DND-41 (cell line): ENCODE results near the gene SNN.

Source experiments
- ATAC-seq: fragments of 200-7000 bp; cut with Tn5 transposase; 3 replicates; pipeline ENCODE4 v1.9.1; 2021; ENCODE audit warnings: low read depth; ENCODE audit not compliant: insufficient read depth
- DNase-seq: peaks from one replicate; pipeline ENCODE4 v3.0.0-alpha.2; 2020
- H2AFZ ChIP-seq: 2 replicates; pipeline ENCODE4 v1.6.0; 2012; ENCODE audit warnings: low read depth, low read length
- H3K27ac ChIP-seq: 2 replicates; pipeline ENCODE4 v1.5.1; 2012; ENCODE audit warnings: low read length, inconsistent platforms
- H3K27me3 ChIP-seq: fragments of 200-600 bp; sonication (generic); 2 replicates; pipeline ENCODE4 v1.6.0; 2012; ENCODE audit warnings: low read length, mild to moderate bottlenecking, inconsistent platforms; ENCODE audit not compliant: insufficient read depth, poor library complexity
- H3K36me3 ChIP-seq: 2 replicates; pipeline ENCODE4 v1.5.1; 2012; ENCODE audit warnings: low read length, inconsistent platforms; ENCODE audit not compliant: insufficient read depth
- H3K4me1 ChIP-seq: 2 replicates; pipeline ENCODE4 v1.5.1; 2012; ENCODE audit warnings: mild to moderate bottlenecking, low read length; ENCODE audit not compliant: insufficient read depth
- H3K4me2 ChIP-seq: 2 replicates; pipeline ENCODE4 v1.6.0; 2012; ENCODE audit warnings: mild to moderate bottlenecking, moderate library complexity, low read length, inconsistent platforms; ENCODE audit not compliant: insufficient read depth
- H3K4me3 ChIP-seq, 2 experiments: fragments of 200-600 bp in 1 of 2; shearing (Covaris generic) in 1 of 2; 2 replicates each; pipeline ENCODE4 v1.5.1; 2012 to 2016; ENCODE audit warnings: inconsistent platforms in 2 of 2, low read length in 2 of 2, mild to moderate bottlenecking in 2 of 2, low read depth in 1 of 2, moderate library complexity in 1 of 2
- H3K79me2 ChIP-seq: 2 replicates; pipeline ENCODE4 v1.6.0; 2012; ENCODE audit warnings: low read length, inconsistent platforms; ENCODE audit not compliant: insufficient read depth
- H3K9ac ChIP-seq: 2 replicates; pipeline ENCODE4 v1.6.0; 2012; ENCODE audit warnings: low read depth, mild to moderate bottlenecking, inconsistent platforms, low read length, moderate library complexity
- H3K9me3 ChIP-seq: 2 replicates; pipeline ENCODE4 v1.5.1; 2012; ENCODE audit warnings: low read length, moderate library complexity, mild to moderate bottlenecking, inconsistent platforms; ENCODE audit not compliant: insufficient read depth, severe bottlenecking
- H4K20me1 ChIP-seq: 2 replicates; pipeline ENCODE4 v1.6.0; 2012; ENCODE audit warnings: low read length; ENCODE audit not compliant: insufficient read depth
- CTCF ChIP-seq: IDR thresholded peaks from 2 replicates; pipeline ENCODE4 v1.5.1; 2012; ENCODE audit warnings: borderline replicate concordance, low read length, moderate library complexity, mild to moderate bottlenecking; ENCODE audit not compliant: poor library complexity, severe bottlenecking; ENCODE audit errors: extremely low read depth
- EZH2 ChIP-seq: IDR thresholded peaks from 3 replicates; pipeline ENCODE4 v1.6.1; 2012; ENCODE audit warnings: borderline replicate concordance, low read depth, mild to moderate bottlenecking, moderate library complexity, low read length, inconsistent platforms; ENCODE audit not compliant: severe bottlenecking

Gene SNN

GRCh38 chr16:11697319-11697718 lies 29.1 kb downstream of the SNN start:
- peaks cover 4% of the 10 kb centered on the region; the same call in 1 of the 2 replicates for H3K79me2 ChIP-seq

GRCh38 chr16:11698271-11698689 lies 30.0 kb downstream of the SNN start:
- no peak for DNase-seq
- peak; percentile 14; the same call in 1 of the 3 replicates for ATAC-seq
- Histone ChIP-seq H2AFZ (no peak overlapping the region), H3K36me3 (peaks cover 69% of the 10 kb centered on the region), H3K4me1 (no peaks in the 10 kb centered on the region), H3K4me2 (no peak overlapping the region), H3K9me3 (no peaks in the 10 kb centered on the region), H3K27ac (no peak overlapping the region), H4K20me1 (peaks cover 9% of the 10 kb centered on the region; the same call in 1 of the 2 replicates), H3K27me3 (no peaks in the 10 kb centered on the region), H3K79me2 (peaks cover 7% of the 10 kb centered on the region; the same call in 1 of the 2 replicates), H3K9ac (no peak overlapping the region), H3K4me3 (no peak overlapping the region)
- TF ChIP-seq EZH2 = no peak
- peak; percentile 26 for TF ChIP-seq CTCF

More at GRCh38 chr16:11697319-11697718, 29.1 kb downstream of the SNN start:
- Histone ChIP-seq H3K4me3 (no peak overlapping the region), H3K4me2 (no peak overlapping the region), H2AFZ (no peak overlapping the region), H3K27me3 (no peaks in the 10 kb centered on the region), H3K4me1 (no peaks in the 10 kb centered on the region), H3K9me3 (no peaks in the 10 kb centered on the region), H3K36me3 (peaks cover 70% of the 10 kb centered on the region), H4K20me1 (peaks cover 9% of the 10 kb centered on the region; the same call in 1 of the 2 replicates), H3K9ac (no peak overlapping the region), H3K27ac (no peak overlapping the region)
- no peak for TF ChIP-seq CTCF
- TF ChIP-seq EZH2 = no peak
- ATAC-seq (no peak), DNase-seq (no peak)

GRCh38 chr16:11699234-11699894 lies 31.1 kb downstream of the SNN start:
- Histone ChIP-seq H3K79me2 (peaks cover 7% of the 10 kb centered on the region; the same call in 1 of the 2 replicates), H3K9me3 (no peaks in the 10 kb centered on the region), H4K20me1 (peaks cover 9% of the 10 kb centered on the region; the same call in 1 of the 2 replicates), H3K4me1 (no peaks in the 10 kb centered on the region), H3K27me3 (no peaks in the 10 kb centered on the region), H3K9ac (no peak overlapping the region), H2AFZ (no peak overlapping the region), H3K27ac (no peak overlapping the region), H3K4me2 (no peak overlapping the region), H3K36me3 (peaks cover 76% of the 10 kb centered on the region), H3K4me3 (no peak overlapping the region)
- ATAC-seq = no peak
- TF ChIP-seq EZH2 (no peak), CTCF (no peak)
- DNase-seq = no peak
